Ishikawa (cell line): ENCODE data around the gene CGRRF1.

Experiments
- EP300 ChIP-seq: IDR thresholded peaks from 2 replicates; pipeline ENCODE4 v1.6.1; 2012; ENCODE audit warnings: borderline replicate concordance
- FOXM1 ChIP-seq: IDR thresholded peaks from 2 replicates; pipeline ENCODE4 v1.6.1; 2012; ENCODE audit warnings: low read depth, borderline replicate concordance
- NFIC ChIP-seq: IDR thresholded peaks from 2 replicates; pipeline ENCODE4 v1.6.1; 2012
- RAD21 ChIP-seq: IDR thresholded peaks from 2 replicates; pipeline ENCODE4 v1.6.1; 2012; ENCODE audit warnings: low read depth
- TCF12 ChIP-seq: IDR thresholded peaks from 2 replicates; pipeline ENCODE4 v1.6.1; 2012; ENCODE audit warnings: low read depth
- YY1 ChIP-seq: IDR thresholded peaks from 2 replicates; pipeline ENCODE4 v1.6.1; 2012; ENCODE audit warnings: low read depth
- ZBTB7A ChIP-seq: IDR thresholded peaks from 2 replicates; pipeline ENCODE4 v1.6.1; 2012; ENCODE audit warnings: low read depth

- TF ChIP-seq YY1 (no peak), EP300 (no peak), RAD21 (no peak), ZBTB7A (no peak), NFIC (no peak), TCF12 (no peak), FOXM1 (no peak)
These were observed 74.4 kb downstream of the CGRRF1 start for GRCh38 chr14:54584097-54584496.
